NCI-H146 (cell line): Measurements from ENCODE around the gene CACFD1.

ENCODE experiments used
- DNase-seq: peaks from one replicate; lab custom pipeline; 2025; lab: John Stamatoyannopoulos, UW

Gene CACFD1

GRCh38 chr9:133499892-133500270, 40.1 kb downstream of the CACFD1 start:
- no peak for DNase-seq

GRCh38 chr9:133502112-133502511, 42.3 kb downstream of the CACFD1 start:
- DNase-seq, result no peak

- no peak for DNase-seq
These were observed 45.5 kb downstream of the CACFD1 start for GRCh38 chr9:133505186-133505830.

GRCh38 chr9:133505901-133506652, 46.3 kb downstream of the CACFD1 start:
- no peak for DNase-seq

GRCh38 chr9:133506653-133507038, 46.9 kb downstream of the CACFD1 start:
- no peak for DNase-seq

- DNase-seq, result no peak
These were observed 47.6 kb downstream of the CACFD1 start for GRCh38 chr9:133507246-133507965.

- no peak for DNase-seq
These were observed 48.3 kb downstream of the CACFD1 start for GRCh38 chr9:133508046-133508445.

GRCh38 chr9:133509179-133510083, 49.7 kb downstream of the CACFD1 start:
- peak; percentile 62 for DNase-seq

GRCh38 chr9:133510926-133511505, 51.2 kb downstream of the CACFD1 start:
- no peak for DNase-seq

GRCh38 chr9:133511607-133512006, 51.8 kb downstream of the CACFD1 start:
- DNase-seq, result no peak

GRCh38 chr9:133512253-133513213, 52.8 kb downstream of the CACFD1 start:
- no peak for DNase-seq

GRCh38 chr9:133513214-133514100, 53.7 kb downstream of the CACFD1 start:
- DNase-seq, result no peak

GRCh38 chr9:133514460-133515239, 54.9 kb downstream of the CACFD1 start:
- DNase-seq, result no peak

GRCh38 chr9:133515240-133515610, 55.4 kb downstream of the CACFD1 start:
- DNase-seq, result no peak

- DNase-seq, result no peak
These were observed 56.0 kb downstream of the CACFD1 start for GRCh38 chr9:133515615-133516255.

GRCh38 chr9:133516256-133516960, 56.6 kb downstream of the CACFD1 start:
- no peak for DNase-seq

GRCh38 chr9:133516961-133517350, 57.2 kb downstream of the CACFD1 start:
- no peak for DNase-seq

GRCh38 chr9:133517711-133518110, 57.9 kb downstream of the CACFD1 start:
- no peak for DNase-seq
